ENCODE data around the gene SLC25A21.
"Not testable (repeated sequence)": the region's sequence is repeated elsewhere in the genome, so short reads cannot be mapped to it uniquely, and the experiment has no call there.

SLC25A21 gene

DNA sequence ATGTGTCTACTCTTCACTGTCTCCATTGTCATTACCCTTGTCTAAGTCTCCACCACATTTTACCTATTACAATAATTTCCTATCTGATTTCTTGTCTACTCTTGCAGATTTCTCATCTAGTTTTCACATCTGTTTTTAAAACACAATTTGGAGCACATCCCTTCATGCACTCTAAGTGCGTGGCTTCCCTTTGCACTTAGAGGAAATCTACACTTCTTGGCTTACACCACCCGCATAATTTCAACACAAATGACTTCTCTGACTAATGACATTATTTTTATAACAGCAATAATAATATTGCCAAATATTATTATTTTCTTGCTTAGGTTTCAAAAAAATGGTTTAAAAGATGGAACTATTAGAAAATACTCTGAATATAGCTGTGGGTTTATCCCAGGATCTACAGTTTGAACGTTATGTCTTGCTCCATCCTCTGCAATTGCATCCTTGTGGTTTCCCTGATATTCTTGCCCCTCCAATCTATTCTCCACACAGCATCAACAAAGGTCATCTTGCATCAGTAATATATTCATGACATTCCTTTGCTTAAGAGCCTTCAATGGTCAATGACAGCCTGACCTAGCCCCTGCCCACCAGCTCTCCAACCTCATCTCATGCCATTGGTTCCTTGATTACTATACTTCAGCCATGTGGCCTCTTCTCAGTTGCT, 153.7 kb downstream of the SLC25A21 start:
- FAIRE-seq: no peak
- no peak for DNase-seq (ENCODE audit: extremely low spot score, insufficient read length, low read depth)

- DNase-seq (ENCODE audit: extremely low spot score, insufficient read length, low read depth) (no peak), FAIRE-seq (no peak)
Observed at GRCh38 chr14:37013078-37013477, 159.3 kb downstream of the SLC25A21 start.

DNA sequence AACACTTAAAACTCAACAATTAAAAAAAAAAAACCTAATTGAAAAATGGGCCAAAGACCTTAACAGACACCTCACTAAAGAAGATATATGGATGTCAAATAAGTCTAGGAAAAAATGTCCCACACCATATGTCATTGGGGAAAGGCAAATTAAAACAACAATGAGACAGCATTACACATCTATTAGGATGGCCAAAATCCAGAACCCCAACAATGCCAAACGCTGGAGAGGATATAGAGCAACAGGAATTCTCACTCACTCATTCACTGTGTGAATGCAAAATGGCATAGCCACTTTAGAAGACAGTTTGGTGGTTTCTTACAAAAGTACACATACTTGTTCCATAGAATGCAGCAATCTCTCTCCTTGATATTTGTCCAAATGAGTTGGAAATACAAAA, 173.7 kb downstream of the SLC25A21 start:
- DNase-seq (ENCODE audit: extremely low spot score, insufficient read length, low read depth): no peak
- no peak for FAIRE-seq

GRCh38 chr14:36997843-36998242, 174.6 kb downstream of the SLC25A21 start:
- DNase-seq (ENCODE audit: extremely low spot score, insufficient read length, low read depth): no peak

DNA sequence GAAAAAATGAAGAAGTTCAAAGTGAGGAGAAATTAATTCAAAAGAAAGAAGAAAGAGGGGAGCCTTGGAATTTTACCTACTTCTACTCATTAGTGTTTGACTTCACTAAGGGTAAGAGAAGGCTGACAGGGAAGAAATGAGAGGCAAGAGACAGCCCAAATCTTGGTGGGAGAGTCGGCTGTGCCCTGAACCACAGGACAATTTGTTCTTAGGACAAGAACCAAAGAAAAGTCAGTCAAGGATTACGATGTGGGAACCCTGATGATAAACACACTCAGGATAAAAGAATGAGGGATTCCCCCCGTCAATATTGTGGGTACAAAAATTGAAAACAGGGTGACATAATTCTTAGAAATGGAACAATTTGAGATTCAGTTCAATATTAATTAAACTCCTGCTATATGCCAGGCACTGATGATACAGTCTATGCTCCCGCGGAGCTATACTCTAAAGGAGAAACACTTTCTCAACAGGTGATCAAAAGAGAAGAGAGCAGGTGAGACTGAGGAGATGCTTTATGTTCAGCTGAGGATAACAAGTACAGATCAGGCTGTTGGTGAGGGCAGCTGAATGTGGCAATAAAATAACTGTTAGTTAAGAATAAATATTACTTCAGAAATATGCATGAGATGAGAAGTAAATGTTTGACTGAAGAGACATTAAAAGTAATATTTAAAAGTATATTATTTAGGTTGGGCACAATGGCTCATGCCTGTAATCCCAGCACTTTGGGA, 175.4 kb downstream of the SLC25A21 start:
- DNase-seq (ENCODE audit: extremely low spot score, insufficient read length, low read depth): no peak
- FAIRE-seq: no peak

More at GRCh38 chr14:36997843-36998242, 174.6 kb downstream of the SLC25A21 start:
- FAIRE-seq: no peak

DNA sequence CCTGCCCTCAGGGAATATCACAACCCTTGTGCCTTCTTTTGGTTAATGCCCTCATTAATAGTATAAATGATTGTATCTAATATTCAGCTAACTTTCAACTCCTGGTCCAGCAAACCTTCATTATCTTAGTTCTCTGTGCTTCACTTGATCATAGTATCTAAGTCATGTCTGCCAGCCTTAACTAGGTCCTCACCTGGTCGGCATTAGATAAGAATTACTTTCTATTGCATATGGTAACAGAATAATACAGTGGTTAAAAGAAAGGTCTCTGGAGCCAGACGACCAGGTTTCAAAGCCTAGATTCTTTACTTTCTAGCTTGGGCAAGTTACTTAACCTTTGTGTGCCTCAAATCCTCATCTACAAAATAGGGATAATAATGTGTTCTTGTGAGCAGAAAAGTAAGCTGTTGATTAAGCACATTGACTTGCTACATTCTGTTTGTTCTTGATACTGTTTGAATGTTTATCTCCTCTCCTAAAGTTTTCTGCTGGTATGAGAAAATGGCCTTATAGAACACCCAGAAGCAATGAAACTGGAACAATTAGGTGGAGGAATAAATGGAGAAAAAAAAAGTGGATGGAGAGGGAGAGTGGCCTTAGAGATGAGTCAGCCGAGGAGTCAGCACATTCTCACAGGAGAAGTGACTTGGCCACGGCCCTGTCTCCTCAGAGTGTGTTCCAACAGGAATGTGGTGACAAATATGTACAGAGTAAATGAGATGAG, 176.1 kb downstream of the SLC25A21 start:
- no peak for DNase-seq (ENCODE audit: extremely low spot score, insufficient read length, low read depth)
- FAIRE-seq: no peak

DNA sequence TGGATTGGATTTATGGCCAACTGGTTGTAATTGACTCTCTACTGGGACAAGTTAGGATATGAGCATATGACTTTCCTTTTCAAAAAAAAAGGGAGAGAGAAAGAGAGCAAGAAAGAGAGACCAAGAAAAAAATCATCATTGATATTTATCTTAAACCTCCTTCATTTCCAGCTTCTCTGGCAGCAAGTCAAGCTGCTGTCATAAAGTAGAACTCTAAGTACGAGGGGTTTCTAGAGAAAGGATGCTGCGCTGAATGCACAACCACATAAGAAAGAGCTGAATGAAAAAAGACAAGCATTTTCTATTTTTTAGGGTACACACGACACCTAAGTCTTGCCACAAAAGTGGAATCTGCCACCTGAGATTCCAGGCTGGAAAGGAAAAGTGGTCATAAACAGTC, 182.6 kb downstream of the SLC25A21 start:
- DNase-seq (ENCODE audit: extremely low spot score, insufficient read length, low read depth): no peak
- no peak for FAIRE-seq

GRCh38 chr14:36988989-36989388, 183.4 kb downstream of the SLC25A21 start:
- FAIRE-seq (no peak), DNase-seq (ENCODE audit: extremely low spot score, insufficient read length, low read depth) (no peak)

DNA sequence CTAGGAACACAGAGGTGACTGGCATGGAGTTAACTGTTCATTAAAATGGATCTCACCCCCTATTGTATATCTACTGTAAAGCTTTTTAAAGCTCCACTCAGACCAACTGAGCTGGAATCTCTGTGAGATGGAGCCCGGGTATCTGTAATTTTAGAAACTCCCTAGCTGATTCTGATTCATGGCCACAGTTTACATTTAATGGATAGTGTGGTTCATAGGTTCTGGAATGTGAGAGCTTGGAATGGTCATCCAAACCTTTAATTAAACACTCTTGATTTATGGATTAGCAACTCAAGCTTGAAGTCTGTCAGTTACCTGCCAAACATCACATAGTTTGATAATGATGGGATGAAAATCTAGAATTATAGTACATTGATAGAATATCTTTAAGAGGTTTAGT, 183.8 kb downstream of the SLC25A21 start:
- no peak for FAIRE-seq
- DNase-seq (ENCODE audit: extremely low spot score, insufficient read length, low read depth): no peak

GRCh38 chr14:36986407-36986806, 186.0 kb downstream of the SLC25A21 start:
- no peak for FAIRE-seq
- DNase-seq (ENCODE audit: extremely low spot score, insufficient read length, low read depth): no peak

DNA sequence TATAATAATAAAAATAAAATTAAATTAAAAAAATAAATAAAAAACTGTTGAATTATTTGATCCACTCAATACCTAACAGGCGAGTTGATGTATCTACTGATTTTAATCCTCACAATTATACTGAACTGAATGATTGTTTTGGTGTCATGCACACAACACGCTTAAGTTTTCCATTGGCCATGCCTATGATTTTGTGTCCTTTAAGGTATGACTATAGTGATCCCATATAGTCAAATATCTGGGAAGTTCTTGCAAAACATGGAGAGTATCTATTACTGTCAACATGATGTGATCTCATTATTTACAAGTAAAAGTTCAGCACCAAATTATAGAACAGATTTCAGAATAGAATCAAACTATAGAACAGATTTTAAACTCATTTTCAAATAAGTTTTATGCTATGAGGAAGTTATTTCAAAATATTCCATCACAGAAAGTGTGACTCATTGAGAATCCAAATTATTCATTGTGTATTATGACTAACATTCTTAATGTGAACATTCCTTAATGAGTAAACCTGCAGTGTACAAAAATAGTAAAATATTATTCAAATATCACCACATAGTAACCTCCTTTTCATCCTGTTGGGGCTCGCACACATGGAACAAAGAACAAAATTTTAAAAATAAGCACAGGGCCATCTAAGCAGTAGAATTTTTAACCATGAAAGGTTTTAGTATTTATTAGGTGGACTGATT, 190.4 kb downstream of the SLC25A21 start:
- no peak for DNase-seq (ENCODE audit: extremely low spot score, insufficient read length, low read depth)
- FAIRE-seq: no peak

DNA sequence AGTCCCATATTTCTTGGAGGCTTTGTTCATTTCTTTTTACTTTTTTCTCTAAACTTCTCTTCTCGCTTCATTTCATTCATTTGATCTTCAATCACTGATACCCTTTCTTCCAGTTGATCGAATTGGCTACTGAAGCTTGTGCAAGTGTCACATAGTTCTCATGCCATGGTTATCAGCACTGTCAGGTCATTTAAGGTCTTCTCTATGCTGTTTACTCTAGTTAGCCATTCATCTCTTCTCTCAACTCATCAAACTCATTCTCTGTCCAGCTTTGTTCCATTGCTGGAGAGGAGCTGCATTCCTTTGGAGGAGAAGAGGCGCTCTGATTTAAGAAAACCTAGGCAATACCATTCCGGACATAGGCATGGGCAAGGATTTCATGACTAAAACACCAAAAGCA, 192.0 kb downstream of the SLC25A21 start:
- DNase-seq (ENCODE audit: extremely low spot score, insufficient read length, low read depth); FAIRE-seq: not testable (repeated sequence)

- FAIRE-seq: no peak
Observed at GRCh38 chr14:36979863-36980262, 192.5 kb downstream of the SLC25A21 start.

DNA sequence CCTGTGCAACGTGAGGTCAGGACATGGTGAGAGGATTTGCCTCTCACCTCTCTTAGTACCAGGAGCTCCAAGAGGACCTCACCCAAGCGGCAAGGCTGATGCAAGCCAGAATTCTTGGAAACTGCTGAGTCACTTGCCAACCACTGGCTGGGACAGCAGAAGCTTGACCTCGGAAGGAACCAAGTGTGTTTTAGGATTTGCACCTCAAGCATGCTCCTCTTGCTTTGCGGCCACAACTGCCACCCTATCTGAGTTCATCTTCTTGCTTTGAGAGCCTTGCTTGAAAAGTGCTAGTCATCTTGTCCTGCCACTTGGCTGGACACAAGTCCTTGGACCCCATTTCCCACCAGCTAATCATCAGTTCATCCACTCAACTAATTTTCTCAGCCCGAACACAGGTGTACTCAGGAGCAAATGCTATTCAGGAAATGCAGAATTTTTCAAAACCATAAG, 195.8 kb downstream of the SLC25A21 start:
- DNase-seq (ENCODE audit: extremely low spot score, insufficient read length, low read depth): no peak
- no peak for FAIRE-seq

More at GRCh38 chr14:36979863-36980262, 192.5 kb downstream of the SLC25A21 start:
- DNase-seq (ENCODE audit: extremely low spot score, insufficient read length, low read depth): no peak

- FAIRE-seq (no peak), DNase-seq (ENCODE audit: extremely low spot score, insufficient read length, low read depth) (no peak)
Observed at GRCh38 chr14:36975834-36976233, 196.6 kb downstream of the SLC25A21 start.

DNA sequence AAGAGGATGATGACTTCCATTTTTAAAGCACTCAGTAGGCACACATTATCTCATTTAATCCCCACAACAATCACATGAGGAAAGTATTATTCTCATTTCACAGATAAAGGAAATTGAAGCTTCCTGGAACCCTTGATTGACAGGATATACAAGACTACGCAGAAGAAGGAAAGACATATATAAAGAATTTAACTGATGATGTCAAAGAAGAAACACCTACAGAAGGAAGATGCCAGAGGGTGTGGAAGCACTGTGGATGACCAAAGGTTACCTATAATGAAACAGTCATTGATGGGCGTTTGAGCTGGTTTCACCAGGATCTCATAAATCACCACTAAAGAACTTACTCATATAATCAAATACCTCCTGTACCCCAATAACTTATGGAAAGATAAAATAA, 197.4 kb downstream of the SLC25A21 start:
- FAIRE-seq: no peak
- no peak for DNase-seq (ENCODE audit: extremely low spot score, insufficient read length, low read depth)

GRCh38 chr14:36973806-36974442, 198.5 kb downstream of the SLC25A21 start:
- DNase-seq (ENCODE audit: extremely low spot score, insufficient read length, low read depth) (no peak), FAIRE-seq (no peak)

GRCh38 chr14:36971263-36971855, 201.0 kb downstream of the SLC25A21 start:
- no peak for DNase-seq (ENCODE audit: extremely low spot score, insufficient read length, low read depth)
- no peak for FAIRE-seq

DNA sequence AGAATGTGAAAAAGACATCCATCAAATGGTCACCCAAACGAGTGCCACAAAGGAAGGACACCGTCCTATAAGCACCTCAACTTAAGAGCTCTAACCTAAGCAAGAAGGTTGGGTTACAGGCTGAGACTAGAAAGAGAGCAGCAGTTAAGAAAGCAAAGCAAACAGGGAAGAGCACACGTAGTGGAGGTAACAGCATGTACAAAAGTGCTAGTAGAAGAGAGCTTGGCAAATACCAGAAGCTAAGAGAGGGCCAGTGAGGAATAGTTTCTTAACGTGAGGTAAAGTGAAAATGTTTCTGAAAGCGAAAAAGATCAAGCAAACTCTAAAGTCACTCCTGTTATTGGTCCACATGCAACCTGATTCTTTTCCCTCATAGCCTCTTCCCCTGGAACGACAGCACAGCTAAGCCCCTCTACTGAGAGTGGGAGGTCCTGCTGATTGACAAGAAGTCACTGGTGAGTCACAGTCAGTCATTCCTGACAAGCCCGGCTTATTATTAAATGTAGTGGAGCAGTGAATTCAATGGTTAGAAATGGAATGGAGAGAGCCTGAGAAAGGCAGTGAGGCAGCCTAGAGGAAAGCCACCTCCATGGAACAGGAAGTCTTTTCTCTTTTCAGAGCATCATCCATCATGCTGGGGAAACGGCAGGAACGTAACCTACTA, 204.4 kb downstream of the SLC25A21 start:
- DNase-seq (ENCODE audit: extremely low spot score, insufficient read length, low read depth) (no peak), FAIRE-seq (no peak)

Data from GM18507 (cell line).